GM12878 (cell line): ENCODE measurements around the gene GYG1. TPM values are rescaled to one million over a fixed set of nuclear protein-coding genes. Genes with fewer than 3 reads are reported as not detected.
A peak's percentile ranks its signal among the peaks of the same experiment; 100 is the strongest.

Experiments used
- ATAC-seq: fragments of 200-7000 bp; cut with Tn5 transposase; 3 replicates; pipeline ENCODE4 v1.9.1; 2020; ENCODE audit warnings: mild to moderate bottlenecking, moderate library complexity
- BruUV-seq: library from RNA; stranded (reverse); fragments of 400-500 nt; replicated peaks from 2 replicates; lab custom pipeline; 2021; lab: Mats Ljungman, UMichigan
- CTCF ChIA-PET: fragments of 300-600 bp; sonication (Branson Sonifier 250); formaldehyde crosslinking; extraction: SDS; loops from one replicate; lab custom pipeline; 2021; ENCODE audit warnings: inconsistent platforms; lab: Yijun Ruan, JAX
- POLR2A ChIA-PET: fragments of 350-600 bp; formaldehyde crosslinking; extraction: SDS; loops from one replicate; lab custom pipeline; 2021; ENCODE audit warnings: inconsistent platforms; lab: Charles Lee
- RAD21 ChIA-PET: fragments of 300-600 bp; sonication (Branson Sonifier 250); formaldehyde crosslinking; loops from one replicate; lab custom pipeline; 2023; ENCODE audit warnings: antibody characterized with exemption; ENCODE audit not compliant: unreplicated experiment; lab: Charles Lee
- SMC1A ChIA-PET: fragments of 300-600 bp; sonication (Branson Sonifier 250); formaldehyde crosslinking; loops from one replicate; lab custom pipeline; 2023; ENCODE audit not compliant: unreplicated experiment, uncharacterized antibody; lab: Charles Lee
- DNase-seq: peaks from one replicate; pipeline ENCODE4 v3.0.0-alpha.2; 2011; ENCODE audit warnings: low read depth, low spot score
- FAIRE-seq: peaks from 3 replicates; lab custom pipeline; 2011; peaks lifted over from hg19 to GRCh38; lab: Jason Lieb, UNC
- H2AFZ ChIP-seq: 2 replicates; pipeline ENCODE4 v1.6.0; 2011; ENCODE audit warnings: low read depth, low read length, control low read depth; ENCODE audit not compliant: control insufficient read depth
- H3K27ac ChIP-seq: 2 replicates; pipeline ENCODE4 v1.5.1; 2011; ENCODE audit warnings: control low read depth; ENCODE audit not compliant: control insufficient read depth, insufficient read depth
- H3K27me3 ChIP-seq, 2 experiments: replicated peaks in 1 of 2; 2 replicates each; pipeline versions ENCODE4 v1.6.0 to v1.6.1; 2011; ENCODE audit warnings: low read length in 1 of 2; ENCODE audit not compliant: control insufficient read depth in 2 of 2, insufficient read depth in 2 of 2
- H3K36me3 ChIP-seq, 2 experiments: 2 replicates each; pipeline ENCODE4 v1.5.1; 2011; ENCODE audit warnings: low read length in 1 of 2; ENCODE audit not compliant: control insufficient read depth in 2 of 2, insufficient read depth in 2 of 2
- H3K4me1 ChIP-seq: 2 replicates; pipeline ENCODE4 v1.6.1; 2011; ENCODE audit warnings: mild to moderate bottlenecking, low read length, moderate library complexity, mixed read lengths; ENCODE audit not compliant: control insufficient read depth, insufficient read depth
- H3K4me2 ChIP-seq: 2 replicates; pipeline ENCODE4 v1.6.0; 2011; ENCODE audit warnings: control low read depth; ENCODE audit not compliant: control insufficient read depth, insufficient read depth
- H3K4me3 ChIP-seq: fragments of 200-600 bp; sonication (generic); 2 replicates; pipeline ENCODE4 v1.5.1; 2016
- H3K79me2 ChIP-seq: 2 replicates; pipeline ENCODE4 v1.6.0; 2011; ENCODE audit warnings: low read length; ENCODE audit not compliant: control insufficient read depth, insufficient read depth
- H3K9ac ChIP-seq: 2 replicates; pipeline ENCODE4 v1.8.0; 2011; ENCODE audit warnings: low read length, control low read depth, mixed read lengths; ENCODE audit not compliant: control insufficient read depth, insufficient read depth
- H3K9me3 ChIP-seq: replicated peaks from 3 replicates; pipeline ENCODE4 v1.5.1; 2011; ENCODE audit warnings: mild to moderate bottlenecking, low read length; ENCODE audit not compliant: control insufficient read depth, insufficient read depth
- H4K20me1 ChIP-seq: 2 replicates; pipeline ENCODE4 v1.6.0; 2011; ENCODE audit not compliant: control insufficient read depth, insufficient read depth
- ATF2 ChIP-seq: IDR thresholded peaks from 2 replicates; pipeline ENCODE4 v1.6.1; 2012; ENCODE audit warnings: low read length, inconsistent platforms
- BACH1 ChIP-seq: fragments of 450-650 bp; IDR thresholded peaks from 2 replicates; pipeline ENCODE4 v1.6.1; 2017; ENCODE audit warnings: mild to moderate bottlenecking, borderline replicate concordance
- CBX3 ChIP-seq: fragments of 200-600 bp; sonication (generic); IDR thresholded peaks from 2 replicates; pipeline ENCODE4 v1.6.1; 2016; ENCODE audit warnings: low read depth, borderline replicate concordance
- E2F4 ChIP-seq: IDR thresholded peaks from 2 replicates; pipeline ENCODE4 v1.6.1; 2012; ENCODE audit warnings: low read depth, low read length, improper control_type of control experiment
- NR2F1 ChIP-seq: fragments of 450-650 bp; conservative IDR thresholded peaks from 2 replicates; pipeline ENCODE4 v1.6.1; 2017; ENCODE audit warnings: mild to moderate bottlenecking
- PRDM15 ChIP-seq: fragments of 450-650 bp; formaldehyde crosslinking; IDR thresholded peaks from 2 replicates; pipeline ENCODE4 v1.4.0; 2020; ENCODE audit warnings: mild to moderate bottlenecking, moderate library complexity
- SRF ChIP-seq, 2 experiments: IDR thresholded peaks; 2 replicates each; pipeline ENCODE4 v1.6.1; 2011; ENCODE audit warnings: low read depth in 2 of 2, low read length in 2 of 2, mild to moderate bottlenecking in 1 of 2, moderate library complexity in 1 of 2
- TARDBP ChIP-seq: IDR thresholded peaks from 2 replicates; pipeline ENCODE4 v1.6.1; 2016; ENCODE audit warnings: borderline replicate concordance
- TBL1XR1 ChIP-seq: IDR thresholded peaks from 2 replicates; pipeline ENCODE4 v1.6.1; 2012; ENCODE audit warnings: low read depth, low read length, improper control_type of control experiment
- WGBS: methylation state at CpG from one replicate; pipeline ENCODE4 v1.1.6; 2016; ENCODE audit warnings: low lambda C conversion rate; ENCODE audit not compliant: insufficient replicate concordance, insufficient coverage; ENCODE audit errors: missing lambda C conversion rate; 5-methylcytosine and 5-hydroxymethylcytosine counted together
- in situ Hi-C: fragments of 300-500 bp; cut with MboI; formaldehyde crosslinking; loops from 9 replicates; pipeline ENCODE4 v1.14.3; 2018; ENCODE audit warnings: mixed read lengths
- intact Hi-C: fragments of 100-400 bp; cut with micrococcal nuclease; formaldehyde crosslinking; loops from one replicate; pipeline ENCODE4 v1.14.2; 2022; ENCODE audit not compliant: unreplicated experiment
- polyA plus RNA-seq, 11 experiments: library from polyadenylated mRNA; depleted of rRNA in 4 of 11; unstranded in 6 of 11; stranded (reverse) in 5 of 11; fragments of >200 nt; fragmentation: Nextera tagmentation in 4 of 11; fragmentation: Illumina TruSeq in 1 of 11; extraction: Ambion mirVana in 4 of 11; extraction: Trizol in 1 of 11; gene quantifications; 1 replicate in 1 of 11; 2 replicates in 10 of 11; pipeline versions ENCODE4 v1.2.1 to v1.2.3, GENCODE V29; 2011 to 2016; ENCODE audit warnings: inconsistent platforms in 2 of 11, missing spikeins in 2 of 11, low read depth in 1 of 11
- total RNA-seq, 4 experiments: library from RNA; depleted of rRNA in 3 of 4; stranded (reverse); fragments of >200 nt in 3 of 4; fragmentation: Illumina TruSeq in 1 of 4; extraction: Trizol in 1 of 4; gene quantifications; 2 replicates each; pipeline versions ENCODE4 v1.2.1 to v1.2.3, GENCODE V29; 2013 to 2021

Gene GYG1
- total and polyA plus RNA-seq, 10 of the 15 experiments (the other 5 are each of a cell fraction or from before 2014, with no cell fraction given) = 11.8 to 38.9 (median 22.9) TPM

- Histone ChIP-seq H3K9ac (no peak overlapping the region), H2AFZ (no peak overlapping the region), H3K9me3 (no peaks in the 10 kb centered on the region), H3K36me3 (no peaks in the 10 kb centered on the region), H4K20me1 (no peaks in the 10 kb centered on the region), H3K79me2 (no peaks in the 10 kb centered on the region), H3K4me2 (peak overlapping the region; percentile 22; the same call in 1 of the 2 replicates), H3K4me3 (no peak overlapping the region), H3K4me1 (peaks cover 22% of the 10 kb centered on the region), H3K27ac (peak overlapping the region; percentile 15), H3K27me3 (no peaks in the 10 kb centered on the region)
- DNase-seq (no peak), ATAC-seq (no peak), FAIRE-seq (no peak)
- intact Hi-C loops (no loop called here), in situ Hi-C loops (no loop called here)
- no TSS peak for BruUV-seq
- POLR2A ChIA-PET = interaction anchor here (1.7 kb wide), 1 partner anchor 8 kb away, joined by 4 read pairs; the partner anchor contains the start of gene GYG1
- CTCF ChIA-PET = interaction anchor here (1.3 to 1.6 kb wide), 2 partner anchors 8 to 49 kb away, joined by 3 to 4 read pairs; no protein-coding TSS in a partner anchor
- SMC1A ChIA-PET = interaction anchor here (0.6 to 1.7 kb wide), 5 partner anchors 10 to 272 kb away, joined by 3 to 5 read pairs (median 4); no protein-coding TSS in a partner anchor
- WGBS = 100% methylated on average over 3 of the region's 3 CpGs
- RAD21 ChIA-PET = interaction anchor here (1.2 to 1.4 kb wide), 2 partner anchors 9 to 43 kb away, joined by 4 read pairs; partner anchors contain the start of gene GYG1
- TF ChIP-seq BACH1 = no peak
- no peak for TF ChIP-seq NR2F1
- no peak for TF ChIP-seq CBX3
- TF ChIP-seq SRF (IDR thresholded peaks at IDR 0.05; ENCODE audit: low read depth in 2 of 2, low read length in 2 of 2) = no peak
- TF ChIP-seq E2F4 = no peak
- TF ChIP-seq TBL1XR1 = no peak
- no peak for TF ChIP-seq TARDBP
- no peak for TF ChIP-seq ATF2
- no peak for TF ChIP-seq PRDM15 (CRISPR knock-in tag)
Observed at GRCh38 chr3:149000206-149000745, 8.9 kb downstream of the GYG1 start.
